Glutamatergic neuron (in vitro differentiated cells): ENCODE results near the gene DLK1. TPM values are rescaled to one million over a fixed set of nuclear protein-coding genes. Genes with fewer than 3 reads are reported as not detected.

Experiments used
- DNase-seq: peaks from one replicate; pipeline ENCODE4 v3.0.0; 2022
- H3K27ac Mint-ChIP-seq: one replicate; pipeline ENCODE4 v1.8.0; 2020; ENCODE audit warnings: mild to moderate bottlenecking, mixed read lengths, inconsistent platforms; ENCODE audit not compliant: unreplicated experiment
- H3K27me3 Mint-ChIP-seq: one replicate; pipeline ENCODE4 v1.8.0; 2020; ENCODE audit warnings: mild to moderate bottlenecking, moderate library complexity, mixed read lengths, inconsistent platforms; ENCODE audit not compliant: unreplicated experiment
- H3K36me3 Mint-ChIP-seq: one replicate; pipeline ENCODE4 v1.8.0; 2020; ENCODE audit warnings: mild to moderate bottlenecking, mixed read lengths, inconsistent platforms; ENCODE audit not compliant: unreplicated experiment
- H3K4me1 Mint-ChIP-seq: one replicate; pipeline ENCODE4 v1.8.0; 2020; ENCODE audit warnings: mild to moderate bottlenecking, low read depth, mixed read lengths, inconsistent platforms; ENCODE audit not compliant: unreplicated experiment
- H3K4me3 Mint-ChIP-seq: one replicate; pipeline ENCODE4 v1.8.0; 2020; ENCODE audit warnings: mild to moderate bottlenecking, mixed read lengths, inconsistent platforms; ENCODE audit not compliant: unreplicated experiment
- H3K9me3 Mint-ChIP-seq: one replicate; pipeline ENCODE4 v1.8.0; 2020; ENCODE audit warnings: mild to moderate bottlenecking, moderate library complexity, mixed read lengths, inconsistent platforms; ENCODE audit not compliant: unreplicated experiment
- CTCF ChIP-seq: fragments of 200-600 bp; sonication (generic); IDR thresholded peaks from one replicate; pipeline ENCODE4 v1.5.0; 2021; ENCODE audit not compliant: partially characterized antibody, unreplicated experiment
- total RNA-seq: library from RNA; stranded (reverse); fragmentation: NEBNext Ultra II Directional; extraction: Animal tissue kit (Norgen Biotek cat#: 25700); gene quantifications from one replicate; pipeline ENCODE4 v1.2.1, GENCODE V29; 2021; ENCODE audit not compliant: unreplicated experiment

The DLK1 gene
- total RNA-seq, 1 donor from 2014 or later: 37.3 TPM

GRCh38 chr14:100711493-100711892 lies 15.2 kb upstream of the DLK1 start:
- H3K9me3 Mint-ChIP-seq: peaks cover 10% of the 10 kb centered on the region
- no peak for TF ChIP-seq CTCF
- H3K36me3 Mint-ChIP-seq: peaks cover 16% of the 10 kb centered on the region
- peak overlapping the region; percentile 89 for H3K27ac Mint-ChIP-seq
- H3K4me3 Mint-ChIP-seq: peak overlapping the region; percentile 34
- peaks cover 20% of the 10 kb centered on the region for H3K27me3 Mint-ChIP-seq
- DNase-seq: peak; percentile 62
- peaks cover 48% of the 10 kb centered on the region for H3K4me1 Mint-ChIP-seq

GRCh38 chr14:100712490-100712889 lies 14.2 kb upstream of the DLK1 start:
- Mint-ChIP-seq H3K36me3 (peaks cover 11% of the 10 kb centered on the region), H3K27ac (no peak overlapping the region), H3K4me3 (no peak overlapping the region), H3K4me1 (peaks cover 48% of the 10 kb centered on the region), H3K9me3 (peaks cover 11% of the 10 kb centered on the region), H3K27me3 (peaks cover 16% of the 10 kb centered on the region)
- TF ChIP-seq CTCF: no peak
- no peak for DNase-seq

GRCh38 chr14:100713705-100714104 lies 13.0 kb upstream of the DLK1 start:
- no peak for DNase-seq
- no peak overlapping the region for H3K4me3 Mint-ChIP-seq
- peaks cover 18% of the 10 kb centered on the region for H3K27me3 Mint-ChIP-seq
- peaks cover 13% of the 10 kb centered on the region for H3K9me3 Mint-ChIP-seq
- TF ChIP-seq CTCF: no peak
- H3K36me3 Mint-ChIP-seq: peaks cover 11% of the 10 kb centered on the region
- peaks cover 54% of the 10 kb centered on the region for H3K4me1 Mint-ChIP-seq
- H3K27ac Mint-ChIP-seq: peak overlapping the region; percentile 14

GRCh38 chr14:100714258-100714892 lies 12.3 kb upstream of the DLK1 start:
- Mint-ChIP-seq H3K4me1 (peaks cover 56% of the 10 kb centered on the region), H3K27ac (no peak overlapping the region), H3K27me3 (peaks cover 18% of the 10 kb centered on the region), H3K4me3 (no peak overlapping the region), H3K9me3 (peaks cover 12% of the 10 kb centered on the region), H3K36me3 (peaks cover 11% of the 10 kb centered on the region)
- TF ChIP-seq CTCF: no peak
- DNase-seq: no peak

- Mint-ChIP-seq H3K36me3 (peaks cover 11% of the 10 kb centered on the region), H3K4me1 (peaks cover 58% of the 10 kb centered on the region)
- TF ChIP-seq CTCF: no peak
These were observed 11.4 kb upstream of the DLK1 start for GRCh38 chr14:100715332-100715731.

More at GRCh38 chr14:100715332-100715731, 11.4 kb upstream of the DLK1 start:
- Mint-ChIP-seq H3K4me3 (peak overlapping the region; percentile 15), H3K27me3 (peaks cover 18% of the 10 kb centered on the region), H3K9me3 (peaks cover 11% of the 10 kb centered on the region), H3K27ac (peak overlapping the region; percentile 86)
- DNase-seq: no peak
